ENCODE data around the gene CA7. TPM values are rescaled to one million over a fixed set of nuclear protein-coding genes. Genes with fewer than 3 reads are reported as not detected.

Gene CA7
- total RNA-seq, 1 experiment from 2014 or later = not detected

GRCh38 chr16:66874079-66874775 is 30.0 kb downstream of the CA7 start:
- no peak for TF ChIP-seq TCF7L2 (IDR thresholded peaks at IDR 0.05; ENCODE audit: low read depth, low read length)
- no peak for TF ChIP-seq SIN3A (IDR thresholded peaks at IDR 0.05; ENCODE audit: borderline replicate concordance, insufficient read depth, low read depth, low read length)
- no peak for TF ChIP-seq POLR2AphosphoS5 (IDR thresholded peaks at IDR 0.05; ENCODE audit: low read depth, low read length)
- no peak for TF ChIP-seq CTCF (IDR thresholded peaks at IDR 0.05)
- TF ChIP-seq REST (IDR thresholded peaks at IDR 0.05; ENCODE audit: insufficient read depth in 1 of 2, low read depth in 2 of 2, low read length in 1 of 2) = no peak
- DNase-seq (ENCODE audit: low read depth, low spot score) (no peak), ATAC-seq (peak; percentile 31; the same call in 1 of the 2 replicates)
- CTCF ChIA-PET = interaction anchor here (0.5 kb wide), 1 partner anchor 266 kb away, joined by 3 read pairs; no protein-coding TSS in a partner anchor
- peak overlapping the region in 1 of 2 experiments; percentile 14; a peak in 1 of 4 replicates for H3K4me3 ChIP-seq (ENCODE audit: low read depth in 2 of 2, low read length in 2 of 2)
- in situ Hi-C loops (cut with HindIII; ENCODE audit: low pct_unique_long_range_greater_than_20kb, low sequenced_read_pairs) (no loop called here), intact Hi-C loops (cut with micrococcal nuclease; ENCODE audit: unreplicated experiment) (no loop called here)
- no peaks in the 10 kb centered on the region for H3K36me3 ChIP-seq (ENCODE audit: control insufficient read depth, insufficient read depth, low read length)
- peaks cover 19% of the 10 kb centered on the region for H3K4me1 ChIP-seq (ENCODE audit: control insufficient read depth, insufficient read depth, low read length)
- no peaks in the 10 kb centered on the region for H3K27me3 ChIP-seq (ENCODE audit: control insufficient read depth, insufficient read depth, low read length)
- H3K27ac ChIP-seq (ENCODE audit: low read length) = peak overlapping the region; percentile 91
- no TSS peak for BruUV-seq (replicated peaks)
- POLR2A ChIA-PET = no interaction called here
- no peaks in the 10 kb centered on the region for H3K9me3 ChIP-seq (ENCODE audit: control insufficient read depth, insufficient read depth, low read depth, low read length)

- Histone ChIP-seq H3K4me1 (ENCODE audit: control insufficient read depth, insufficient read depth, low read length) (peaks cover 18% of the 10 kb centered on the region), H3K9me3 (ENCODE audit: control insufficient read depth, insufficient read depth, low read depth, low read length) (no peaks in the 10 kb centered on the region), H3K27me3 (ENCODE audit: control insufficient read depth, insufficient read depth, low read length) (no peaks in the 10 kb centered on the region), H3K27ac (ENCODE audit: low read length) (peak overlapping the region; percentile 65; the same call in 1 of the 2 replicates), H3K4me3 (ENCODE audit: low read depth in 2 of 2, low read length in 2 of 2) (no peak overlapping the region), H3K36me3 (ENCODE audit: control insufficient read depth, insufficient read depth, low read length) (no peaks in the 10 kb centered on the region)
- POLR2A ChIA-PET = no interaction called here
- BruUV-seq (replicated peaks) = no TSS peak
- TF ChIP-seq REST (IDR thresholded peaks at IDR 0.05; ENCODE audit: insufficient read depth in 1 of 2, low read depth in 2 of 2, low read length in 1 of 2) (no peak), SIN3A (IDR thresholded peaks at IDR 0.05; ENCODE audit: borderline replicate concordance, insufficient read depth, low read depth, low read length) (no peak), CTCF (IDR thresholded peaks at IDR 0.05) (no peak), TCF7L2 (IDR thresholded peaks at IDR 0.05; ENCODE audit: low read depth, low read length) (no peak), POLR2AphosphoS5 (IDR thresholded peaks at IDR 0.05; ENCODE audit: low read depth, low read length) (no peak)
- CTCF ChIA-PET = interaction anchor here (0.9 kb wide), 1 partner anchor 292 kb away, joined by 3 read pairs; the partner anchor contains the start of gene NOL3
- DNase-seq (ENCODE audit: low read depth, low spot score) (no peak), ATAC-seq (no peak)
- in situ Hi-C loops (cut with HindIII; ENCODE audit: low pct_unique_long_range_greater_than_20kb, low sequenced_read_pairs) = no loop called here
- intact Hi-C loops (cut with micrococcal nuclease; ENCODE audit: unreplicated experiment) = no loop called here
Observed at GRCh38 chr16:66878067-66878466, 33.9 kb downstream of the CA7 start.

Data from Panc1 (cell line).